Ascending aorta (tissue), 2 donors: Measurements from ENCODE around the gene ATP5ME. TPM values are rescaled to one million over a fixed set of nuclear protein-coding genes. Genes with fewer than 3 reads are reported as not detected.
"Not testable (repeated sequence)": the region's sequence is repeated elsewhere in the genome, so short reads cannot be mapped to it uniquely, and the experiment has no call there.

Source experiments
- DNase-seq, 2 donors: peaks; one replicate each; pipeline ENCODE4 v3.0.0-alpha.2; 2019; ENCODE audit warnings: low spot score in 2 of 2
- H3K27ac ChIP-seq, 2 donors: fragments of 200-600 bp; sonication (generic); one replicate each; pipeline ENCODE4 v1.5.1; 2016 to 2017; ENCODE audit warnings: mild to moderate bottlenecking in 1 of 2
- H3K27me3 ChIP-seq: fragments of 200-600 bp; sonication (generic); one replicate; pipeline ENCODE4 v1.5.1; 2017
- H3K36me3 ChIP-seq, 2 donors: fragments of 200-600 bp; sonication (generic); one replicate each; pipeline ENCODE4 v1.5.1; 2016
- H3K4me1 ChIP-seq, 2 donors: fragments of 200-600 bp; sonication (generic); one replicate each; pipeline ENCODE4 v1.5.1; 2016 to 2017; ENCODE audit warnings: mild to moderate bottlenecking in 1 of 2
- H3K4me3 ChIP-seq, 2 donors: fragments of 200-600 bp; sonication (generic); one replicate each; pipeline ENCODE4 v1.5.1; 2016 to 2017; ENCODE audit warnings: mild to moderate bottlenecking in 1 of 2
- H3K9me3 ChIP-seq, 2 donors: fragments of 200-600 bp; sonication (generic); one replicate each; pipeline ENCODE4 v1.5.1; 2016
- CTCF ChIP-seq, 3 experiments: fragments of 200-600 bp in 2 of 3; fragments of 450-650 bp in 1 of 3; sonication (generic) in 2 of 3; IDR thresholded peaks; one replicate each; pipeline ENCODE4 v1.5.1; 2016 to 2019; ENCODE audit warnings: antibody characterized with exemption in 3 of 3, mild to moderate bottlenecking in 1 of 3, moderate library complexity in 1 of 3
- intact Hi-C: fragments of 100-400 bp; cut with DNase I; formaldehyde crosslinking; loops from one replicate; pipeline ENCODE4 v1.15.1; 2023
- total RNA-seq: library from RNA; depleted of rRNA; stranded (reverse); fragments of >200 nt; gene quantifications from one replicate; pipeline ENCODE4 v1.1.0, GENCODE V29; 2016

Gene ATP5ME
- total RNA-seq, 1 donor from 2014 or later: not detected

DNA sequence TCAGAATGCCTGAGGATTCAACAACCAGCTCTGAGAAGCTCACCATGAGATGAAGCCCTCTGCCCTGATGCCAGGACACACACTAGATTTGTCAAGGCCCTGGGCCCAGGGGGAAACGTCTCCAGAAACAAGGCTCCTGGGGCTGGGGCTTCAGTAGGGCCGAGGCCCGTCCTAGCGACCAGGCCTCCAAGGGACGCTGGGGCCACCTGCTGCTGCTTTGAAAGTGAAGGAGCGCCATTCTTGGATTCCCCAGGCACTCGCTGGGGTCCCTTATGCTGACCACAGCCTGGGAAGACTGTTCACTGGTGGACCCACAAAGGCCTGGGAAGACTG is 24.8 kb downstream of the ATP5ME start:
- H3K4me3 ChIP-seq: no peak overlapping the region
- H3K4me1 ChIP-seq: no peaks in the 10 kb centered on the region
- intact Hi-C loops: no loop called here
- no peaks in the 10 kb centered on the region for H3K27me3 ChIP-seq
- TF ChIP-seq CTCF (IDR thresholded peaks at IDR 0.05): no peak
- H3K9me3 ChIP-seq: no peaks in the 10 kb centered on the region
- no peak for DNase-seq
- H3K36me3 ChIP-seq: no peaks in the 10 kb centered on the region
- H3K27ac ChIP-seq: no peak overlapping the region

- Histone ChIP-seq H3K27ac (no peak overlapping the region), H3K4me1 (no peaks in the 10 kb centered on the region), H3K36me3 (no peaks in the 10 kb centered on the region), H3K9me3 (no peaks in the 10 kb centered on the region), H3K27me3 (no peaks in the 10 kb centered on the region), H3K4me3 (no peak overlapping the region)
- no peak for TF ChIP-seq CTCF (IDR thresholded peaks at IDR 0.05)
- intact Hi-C loops: no loop called here
- DNase-seq: no peak
These were observed 25.3 kb downstream of the ATP5ME start for GRCh38 chr4:648579-649292.

DNA sequence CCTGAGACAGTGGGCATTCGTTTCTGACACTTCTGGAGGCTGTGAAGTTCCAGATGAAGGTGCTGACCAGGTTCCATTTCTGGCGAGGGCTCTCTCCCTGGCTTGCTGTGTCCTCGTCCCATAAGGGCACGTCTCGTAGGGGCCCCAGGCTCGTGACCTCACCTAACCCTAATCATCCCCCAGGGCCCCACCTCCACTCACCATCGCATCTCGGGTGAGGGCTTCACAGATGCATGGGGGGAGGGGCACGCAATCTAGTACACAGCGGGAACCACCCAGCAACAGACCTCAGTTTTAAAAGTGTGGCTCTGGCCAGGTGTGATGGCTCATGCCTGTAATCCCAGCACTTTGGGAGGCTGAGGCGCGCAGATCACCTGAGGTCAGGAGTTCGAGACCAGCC is 26.6 kb downstream of the ATP5ME start:
- TF ChIP-seq CTCF (IDR thresholded peaks at IDR 0.05): no peak
- no peak overlapping the region for H3K27ac ChIP-seq
- H3K4me1 ChIP-seq: no peaks in the 10 kb centered on the region
- no peak overlapping the region for H3K4me3 ChIP-seq
- no peaks in the 10 kb centered on the region for H3K27me3 ChIP-seq
- DNase-seq: no peak
- H3K36me3 ChIP-seq: no peaks in the 10 kb centered on the region
- intact Hi-C loops: no loop called here
- H3K9me3 ChIP-seq: no peaks in the 10 kb centered on the region

- Histone ChIP-seq H3K27ac (no peak overlapping the region), H3K4me3 (no peak overlapping the region), H3K4me1 (no peaks in the 10 kb centered on the region), H3K36me3 (no peaks in the 10 kb centered on the region), H3K9me3 (no peaks in the 10 kb centered on the region), H3K27me3 (no peaks in the 10 kb centered on the region)
- no peak for DNase-seq
- intact Hi-C loops: no loop called here
- no peak for TF ChIP-seq CTCF (IDR thresholded peaks at IDR 0.05)
These were observed 27.6 kb downstream of the ATP5ME start for GRCh38 chr4:646460-646859.

- H3K27me3 ChIP-seq, H3K27ac ChIP-seq, H3K4me3 ChIP-seq, DNase-seq, H3K9me3 ChIP-seq, intact Hi-C loops, H3K4me1 ChIP-seq, H3K36me3 ChIP-seq: not testable (repeated sequence)
These were observed 31.7 kb downstream of the ATP5ME start for GRCh38 chr4:642366-642765.

GRCh38 chr4:637536-638280 is 36.4 kb downstream of the ATP5ME start:
- no peaks in the 10 kb centered on the region for H3K27me3 ChIP-seq
- no peaks in the 10 kb centered on the region for H3K4me1 ChIP-seq
- no peak overlapping the region for H3K27ac ChIP-seq
- no peak overlapping the region for H3K4me3 ChIP-seq
- intact Hi-C loops: no loop called here
- no peak for TF ChIP-seq CTCF (IDR thresholded peaks at IDR 0.05)
- H3K36me3 ChIP-seq: no peaks in the 10 kb centered on the region
- H3K9me3 ChIP-seq: no peaks in the 10 kb centered on the region
- DNase-seq: no peak
